Measurements from ENCODE around the gene NUSAP1.
"Not testable (repeated sequence)": the region's sequence is repeated elsewhere in the genome, so short reads cannot be mapped to it uniquely, and the experiment has no call there.

NUSAP1 gene

GRCh38 chr15:41304149-41304770, 28.4 kb upstream of the NUSAP1 start:
- in situ Hi-C loops (cut with MboI; ENCODE audit: low sequenced_read_pairs): no loop called here
- no peak for DNase-seq (ENCODE audit: low spot score in 2 of 2)
- Histone ChIP-seq H3K9me3 (no peaks in the 10 kb centered on the region), H3K4me3 (no peak overlapping the region), H3K36me3 (replicated peaks) (peaks cover 23% of the 10 kb centered on the region), H3K27me3 (ENCODE audit: low read depth) (no peaks in the 10 kb centered on the region), H3K4me1 (no peaks in the 10 kb centered on the region)

DNA sequence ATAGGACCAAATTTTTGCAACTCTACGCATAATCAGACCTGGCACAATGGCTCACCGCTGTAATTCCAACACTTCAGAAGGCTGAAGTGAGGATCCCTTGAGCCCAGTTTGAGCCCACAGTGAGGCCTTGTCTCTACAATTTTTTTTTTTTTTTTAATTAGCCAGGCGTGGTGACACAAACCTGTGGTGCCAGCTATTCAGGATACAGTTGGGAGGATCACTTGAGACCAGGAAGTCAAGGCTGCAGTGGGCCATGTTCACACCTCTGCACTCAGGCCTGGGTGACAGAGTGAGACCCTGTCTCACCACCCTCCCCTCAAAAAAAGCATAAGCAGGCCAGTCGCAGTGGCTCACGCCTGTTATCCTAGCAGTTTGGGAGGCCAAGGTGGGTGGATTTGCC, 25.0 kb upstream of the NUSAP1 start:
- no peaks in the 10 kb centered on the region for H3K9me3 ChIP-seq
- in situ Hi-C loops (cut with MboI; ENCODE audit: low sequenced_read_pairs): no loop called here
- no peak overlapping the region for H3K4me3 ChIP-seq
- no peaks in the 10 kb centered on the region for H3K4me1 ChIP-seq
- H3K27me3 ChIP-seq (ENCODE audit: low read depth): no peaks in the 10 kb centered on the region
- H3K36me3 ChIP-seq (replicated peaks): peaks cover 33% of the 10 kb centered on the region
- no peak for DNase-seq (ENCODE audit: low spot score in 2 of 2)

GRCh38 chr15:41309226-41309905, 23.3 kb upstream of the NUSAP1 start:
- peaks cover 41% of the 10 kb centered on the region for H3K36me3 ChIP-seq (replicated peaks)
- no peak for DNase-seq (ENCODE audit: low spot score in 2 of 2)
- H3K27me3 ChIP-seq (ENCODE audit: low read depth): no peaks in the 10 kb centered on the region
- H3K4me1 ChIP-seq: no peaks in the 10 kb centered on the region
- in situ Hi-C loops (cut with MboI; ENCODE audit: low sequenced_read_pairs): no loop called here
- H3K9me3 ChIP-seq: no peaks in the 10 kb centered on the region
- H3K4me3 ChIP-seq: no peak overlapping the region

DNA sequence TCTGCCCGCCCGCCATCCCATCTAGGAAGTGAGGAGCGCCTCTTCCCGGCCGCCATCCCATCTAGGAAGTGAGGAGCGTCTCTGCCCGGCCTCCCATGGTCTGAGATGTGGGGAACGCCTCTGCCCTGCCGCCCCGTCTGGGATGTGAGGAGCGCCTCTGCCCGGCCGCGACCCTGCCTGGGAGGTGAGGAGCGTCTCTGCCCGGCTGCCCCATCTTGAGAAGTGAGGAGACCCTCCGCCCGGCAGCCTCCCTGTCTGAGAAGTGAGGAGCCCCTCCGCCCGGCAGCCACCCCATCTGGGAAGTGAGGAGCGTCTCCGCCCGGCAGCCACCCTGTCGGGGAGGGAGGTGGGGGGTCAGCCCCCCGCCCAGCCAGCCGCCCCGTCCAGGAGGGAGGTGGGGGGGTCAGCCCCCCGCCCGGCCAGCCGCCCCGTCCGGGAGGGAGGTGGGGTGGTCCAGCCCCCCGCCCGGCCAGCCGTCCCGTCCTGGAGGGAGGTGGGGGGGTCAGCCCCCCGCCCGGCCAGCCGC, 11.8 kb upstream of the NUSAP1 start:
- H3K4me1 ChIP-seq; H3K27me3 ChIP-seq (ENCODE audit: low read depth); H3K9me3 ChIP-seq; DNase-seq (ENCODE audit: low spot score in 2 of 2); H3K4me3 ChIP-seq; in situ Hi-C loops (cut with MboI; ENCODE audit: low sequenced_read_pairs): not testable (repeated sequence)
- H3K36me3 ChIP-seq (replicated peaks): peaks cover 23% of the 10 kb centered on the region

GRCh38 chr15:41323611-41324010, 9.1 kb upstream of the NUSAP1 start:
- no peak overlapping the region for H3K4me3 ChIP-seq
- H3K27me3 ChIP-seq (ENCODE audit: low read depth): no peaks in the 10 kb centered on the region
- DNase-seq (ENCODE audit: low spot score in 2 of 2): no peak
- in situ Hi-C loops (cut with MboI; ENCODE audit: low sequenced_read_pairs): no loop called here
- peaks cover 6% of the 10 kb centered on the region for H3K4me1 ChIP-seq
- H3K9me3 ChIP-seq: no peaks in the 10 kb centered on the region
- H3K36me3 ChIP-seq (replicated peaks): peaks cover 31% of the 10 kb centered on the region

GRCh38 chr15:41331281-41331680, 1.4 kb upstream of the NUSAP1 start:
- H3K4me1 ChIP-seq: peaks cover 10% of the 10 kb centered on the region
- DNase-seq (ENCODE audit: low spot score in 2 of 2): peak in 1 of 2 experiments; percentile 42
- no peaks in the 10 kb centered on the region for H3K9me3 ChIP-seq
- H3K4me3 ChIP-seq: peak overlapping the region; percentile 90
- H3K36me3 ChIP-seq (replicated peaks): peaks cover 28% of the 10 kb centered on the region
- in situ Hi-C loops (cut with MboI; ENCODE audit: low sequenced_read_pairs): no loop called here
- H3K27me3 ChIP-seq (ENCODE audit: low read depth): no peaks in the 10 kb centered on the region

- DNase-seq (ENCODE audit: low spot score in 2 of 2): no peak
- no peaks in the 10 kb centered on the region for H3K9me3 ChIP-seq
- H3K36me3 ChIP-seq (replicated peaks): peaks cover 24% of the 10 kb centered on the region
- peaks cover 10% of the 10 kb centered on the region for H3K4me1 ChIP-seq
- H3K4me3 ChIP-seq: peak overlapping the region; percentile 90
- in situ Hi-C loops (cut with MboI; ENCODE audit: low sequenced_read_pairs): no loop called here
- H3K27me3 ChIP-seq (ENCODE audit: low read depth): no peaks in the 10 kb centered on the region
Measured at GRCh38 chr15:41331833-41332193, 868 bp upstream of the NUSAP1 start.

DNA sequence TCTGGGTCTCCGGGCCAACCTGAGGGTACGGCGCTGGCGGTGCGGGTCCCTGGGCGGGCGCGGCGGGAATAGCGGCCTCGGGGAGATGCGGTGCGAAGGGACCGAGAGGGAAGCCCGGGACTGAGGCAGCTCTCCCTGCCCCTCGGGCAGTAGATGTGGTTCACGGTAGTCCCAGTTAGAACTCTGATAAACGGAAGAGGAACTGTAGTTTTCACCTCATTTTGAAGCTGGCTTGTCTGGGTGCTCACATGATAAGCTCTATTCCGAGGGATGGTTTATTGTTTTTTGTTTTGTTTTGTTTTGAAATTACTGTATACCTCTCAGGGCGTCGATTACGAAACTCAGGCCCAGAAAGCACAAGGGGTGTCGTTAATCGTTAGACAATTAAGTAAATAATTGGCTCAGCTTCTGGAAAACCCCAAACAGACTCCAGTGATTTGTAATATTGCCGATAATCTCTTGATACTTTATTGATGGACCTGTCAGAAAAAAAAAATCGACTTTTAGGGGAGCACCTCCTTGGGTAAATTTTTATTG, 413 bp downstream of the NUSAP1 start:
- H3K27me3 ChIP-seq (ENCODE audit: low read depth): no peaks in the 10 kb centered on the region
- DNase-seq (ENCODE audit: low spot score in 2 of 2): no peak
- H3K9me3 ChIP-seq: no peaks in the 10 kb centered on the region
- peak overlapping the region; percentile 90 for H3K4me3 ChIP-seq
- H3K36me3 ChIP-seq (replicated peaks): peaks cover 22% of the 10 kb centered on the region
- H3K4me1 ChIP-seq: peaks cover 13% of the 10 kb centered on the region
- in situ Hi-C loops (cut with MboI; ENCODE audit: low sequenced_read_pairs): no loop called here

GRCh38 chr15:41334293-41335120, 1.8 kb downstream of the NUSAP1 start:
- Histone ChIP-seq H3K36me3 (replicated peaks) (peaks cover 22% of the 10 kb centered on the region), H3K4me1 (peaks cover 9% of the 10 kb centered on the region), H3K4me3 (peak overlapping the region; percentile 90), H3K27me3 (ENCODE audit: low read depth) (no peaks in the 10 kb centered on the region), H3K9me3 (no peaks in the 10 kb centered on the region)
- DNase-seq (ENCODE audit: low spot score in 2 of 2): peak in 1 of 2 experiments; percentile 29
- in situ Hi-C loops (cut with MboI; ENCODE audit: low sequenced_read_pairs): no loop called here

DNA sequence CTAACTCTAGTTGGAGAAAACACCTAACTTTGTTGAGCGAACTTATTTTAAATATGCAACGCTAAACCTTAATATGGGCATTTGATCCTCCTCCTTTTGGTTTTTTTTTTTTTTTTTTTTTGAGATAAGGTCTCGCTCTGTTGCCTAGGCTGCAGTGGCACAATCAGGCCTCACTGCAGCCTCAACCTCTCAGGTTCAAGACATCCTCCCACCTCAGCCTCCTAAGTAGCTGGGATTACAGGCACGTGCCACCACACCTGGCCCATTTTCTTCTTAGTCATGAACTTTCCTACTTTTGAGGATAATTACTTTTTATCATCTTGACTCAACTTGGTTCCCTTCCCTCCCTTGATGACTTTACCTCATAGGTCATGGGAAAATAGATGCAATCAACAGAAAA, 3.9 kb downstream of the NUSAP1 start:
- Histone ChIP-seq H3K9me3 (no peaks in the 10 kb centered on the region), H3K36me3 (replicated peaks) (peaks cover 42% of the 10 kb centered on the region), H3K27me3 (ENCODE audit: low read depth) (no peaks in the 10 kb centered on the region), H3K4me1 (peaks cover 3% of the 10 kb centered on the region; the same call in 1 of the 2 replicates), H3K4me3 (no peak overlapping the region)
- no peak for DNase-seq (ENCODE audit: low spot score in 2 of 2)
- in situ Hi-C loops (cut with MboI; ENCODE audit: low sequenced_read_pairs): no loop called here

DNA sequence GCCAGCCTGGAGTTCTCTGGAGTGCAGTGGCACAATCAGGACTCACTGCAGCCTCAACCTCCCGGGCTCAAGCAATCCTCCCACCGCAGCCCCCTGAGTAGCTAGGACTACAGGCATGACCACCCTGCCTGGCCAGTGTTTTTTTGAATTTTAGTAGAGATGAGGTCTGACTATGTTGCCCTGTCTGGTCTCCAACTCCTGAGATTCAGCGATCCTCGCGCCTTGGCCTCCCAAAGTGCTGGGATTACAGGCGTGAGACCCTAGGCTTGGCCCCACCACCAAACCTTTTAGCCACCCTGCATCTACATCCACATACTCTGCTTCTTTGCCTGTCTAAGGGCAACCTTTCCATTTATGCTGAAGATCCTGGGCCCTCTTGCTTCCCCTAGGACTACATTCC, 4.4 kb downstream of the NUSAP1 start:
- Histone ChIP-seq H3K36me3 (replicated peaks) (peaks cover 47% of the 10 kb centered on the region), H3K27me3 (ENCODE audit: low read depth) (no peaks in the 10 kb centered on the region), H3K9me3 (no peaks in the 10 kb centered on the region), H3K4me1 (peaks cover 3% of the 10 kb centered on the region; the same call in 1 of the 2 replicates), H3K4me3 (no peak overlapping the region)
- no peak for DNase-seq (ENCODE audit: low spot score in 2 of 2)
- in situ Hi-C loops (cut with MboI; ENCODE audit: low sequenced_read_pairs): no loop called here

DNA sequence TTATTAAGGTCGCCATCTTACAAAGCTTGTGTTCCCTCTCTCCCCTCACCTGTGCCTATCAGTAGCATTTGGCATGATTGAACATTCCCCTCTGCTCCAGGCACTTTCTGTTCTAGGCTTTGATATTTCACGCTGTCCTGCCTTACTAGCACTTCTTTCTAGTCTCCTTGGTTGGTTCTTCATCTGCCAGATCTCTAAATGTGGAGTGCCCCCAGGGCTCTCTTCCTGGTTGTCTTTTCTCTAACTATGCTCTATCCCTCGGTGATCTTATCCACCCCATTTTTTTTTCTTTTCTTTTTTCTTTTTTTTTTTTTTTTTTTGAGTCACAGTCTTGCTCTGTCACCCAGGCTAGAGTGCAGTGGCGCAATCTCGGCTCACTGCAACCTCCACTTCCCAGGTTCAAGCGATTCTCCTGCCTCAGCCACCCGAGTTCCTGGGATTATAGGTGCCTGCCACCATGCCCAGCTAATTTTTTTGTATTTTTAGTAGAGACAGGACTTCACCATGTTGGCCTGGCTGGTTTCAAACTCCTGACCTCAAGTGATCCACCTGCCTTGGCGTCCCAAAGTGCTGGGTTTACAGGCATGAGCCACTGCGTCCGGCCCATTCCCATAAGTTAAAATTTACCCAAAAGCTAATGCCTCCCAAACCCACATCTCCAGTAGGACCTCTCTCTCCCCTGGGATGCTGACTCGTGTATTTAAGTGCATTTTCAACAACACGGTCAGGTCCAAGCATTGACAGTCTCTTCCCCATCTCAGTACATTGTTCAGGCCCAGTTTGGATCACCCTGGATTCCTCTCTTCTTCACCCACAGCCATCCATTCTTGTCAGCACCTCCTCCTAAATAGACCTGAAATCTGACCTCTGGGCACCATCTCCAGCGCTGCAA, 5.2 kb downstream of the NUSAP1 start:
- DNase-seq (ENCODE audit: low spot score in 2 of 2): no peak
- Histone ChIP-seq H3K9me3 (no peaks in the 10 kb centered on the region), H3K4me3 (no peak overlapping the region), H3K27me3 (ENCODE audit: low read depth) (no peaks in the 10 kb centered on the region), H3K36me3 (replicated peaks) (peaks cover 56% of the 10 kb centered on the region), H3K4me1 (peaks cover 3% of the 10 kb centered on the region; the same call in 1 of the 2 replicates)
- in situ Hi-C loops (cut with MboI; ENCODE audit: low sequenced_read_pairs): no loop called here

DNA sequence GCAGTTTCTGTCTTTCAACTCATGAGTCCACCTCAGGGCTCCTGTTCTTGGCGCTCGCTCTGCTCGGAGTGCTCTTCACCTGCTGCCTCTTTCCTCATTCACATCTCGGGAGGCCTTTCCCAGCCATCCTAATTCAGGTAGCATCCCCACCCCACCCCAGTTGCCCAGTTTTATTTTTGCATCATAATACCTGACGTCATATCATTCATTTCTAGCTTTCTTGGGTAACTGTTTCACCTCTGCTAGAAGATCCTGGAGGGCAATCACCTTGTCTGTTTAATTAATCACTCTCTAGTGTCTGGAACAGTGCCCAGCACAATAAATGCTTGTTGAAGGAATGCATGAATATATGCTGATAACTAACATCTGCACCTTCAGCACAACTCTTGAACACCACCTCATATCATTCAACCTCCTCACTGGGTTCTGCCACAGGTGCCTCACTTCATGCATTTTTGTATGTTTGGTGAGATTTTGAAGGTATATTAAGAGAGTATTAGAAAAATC, 7.6 kb downstream of the NUSAP1 start:
- no peaks in the 10 kb centered on the region for H3K9me3 ChIP-seq
- H3K27me3 ChIP-seq (ENCODE audit: low read depth): no peaks in the 10 kb centered on the region
- no peak overlapping the region for H3K4me3 ChIP-seq
- in situ Hi-C loops (cut with MboI; ENCODE audit: low sequenced_read_pairs): no loop called here
- H3K36me3 ChIP-seq (replicated peaks): peaks cover 68% of the 10 kb centered on the region
- no peak for DNase-seq (ENCODE audit: low spot score in 2 of 2)
- H3K4me1 ChIP-seq: peaks cover 3% of the 10 kb centered on the region; the same call in 1 of the 2 replicates
